SK-N-SH (cell line): ENCODE results near the gene UBE2E2. TPM values are rescaled to one million over a fixed set of nuclear protein-coding genes. Genes with fewer than 3 reads are reported as not detected.

Experiments used
- CTCF ChIA-PET: fragments of 300-600, 350-600 bp; formaldehyde crosslinking; extraction: SDS; loops from one replicate; lab custom pipeline; 2021; lab: Yijun Ruan, JAX
- POLR2A ChIA-PET: fragments of 350-600 bp; sonication (Branson Sonifier 250); formaldehyde crosslinking; extraction: SDS; loops from one replicate; lab custom pipeline; 2020; ENCODE audit warnings: antibody characterized with exemption, inconsistent platforms; lab: Yijun Ruan, JAX
- DNase-seq: peaks from one replicate; pipeline ENCODE4 v3.0.0; 2012
- H2AFZ ChIP-seq: fragments of 200-600 bp; sonication (generic); 2 replicates; pipeline ENCODE4 v1.8.1; 2016; ENCODE audit warnings: antibody characterized with exemption, mild to moderate bottlenecking, low read depth
- H3F3A ChIP-seq: fragments of 200-600 bp; sonication (generic); replicated peaks from 2 replicates; pipeline ENCODE3; 2016; ENCODE audit warnings: antibody characterized with exemption, mild to moderate bottlenecking; ENCODE audit not compliant: insufficient read depth
- H3K27ac ChIP-seq, 2 experiments: fragments of 200-500 bp in 1 of 2; fragments of 200-600 bp in 1 of 2; sonication (Bioruptor generic) in 1 of 2; sonication (generic), shearing (Covaris generic) in 1 of 2; 2 replicates each; pipeline versions ENCODE4 v1.5.1 to v1.6.1; 2014 to 2016; ENCODE audit warnings: low read depth in 2 of 2, inconsistent platforms in 1 of 2, low read length in 1 of 2, mild to moderate bottlenecking in 1 of 2, mixed read lengths in 1 of 2
- H3K27me3 ChIP-seq: fragments of 200-600 bp; sonication (generic), shearing (Covaris generic); 2 replicates; pipeline ENCODE4 v1.6.1; 2016; ENCODE audit warnings: mixed run types; ENCODE audit not compliant: insufficient read depth
- H3K36me3 ChIP-seq, 2 experiments: fragments of 200-500 bp in 1 of 2; fragments of 200-600 bp in 1 of 2; sonication (Bioruptor generic) in 1 of 2; sonication (generic) in 1 of 2; replicated peaks in 1 of 2; 2 replicates each; pipeline versions ENCODE3 to v1.5.1; 2014 to 2016; ENCODE audit warnings: low read length in 1 of 2, mild to moderate bottlenecking in 1 of 2; ENCODE audit not compliant: insufficient read depth in 2 of 2, control insufficient read depth in 1 of 2
- H3K4me1 ChIP-seq, 2 experiments: fragments of 200-500 bp in 1 of 2; fragments of 200-600 bp in 1 of 2; sonication (Bioruptor generic) in 1 of 2; sonication (generic), shearing (Covaris generic) in 1 of 2; 2 replicates each; pipeline versions ENCODE4 v1.5.1 to v1.6.1; 2014 to 2016; ENCODE audit warnings: low read depth in 1 of 2, low read length in 1 of 2, mixed run types in 1 of 2; ENCODE audit not compliant: insufficient read depth in 2 of 2, control insufficient read depth in 1 of 2
- H3K4me2 ChIP-seq: fragments of 200-600 bp; sonication (generic), shearing (Covaris generic); 2 replicates; pipeline ENCODE4 v1.6.1; 2017; ENCODE audit warnings: mixed run types
- H3K4me3 ChIP-seq, 2 experiments: fragments of 200-500 bp in 1 of 2; fragments of 200-600 bp in 1 of 2; sonication (Bioruptor generic) in 1 of 2; sonication (generic), shearing (Covaris generic) in 1 of 2; 2 replicates each; pipeline versions ENCODE4 v1.5.1 to v1.8.1; 2014 to 2016; ENCODE audit warnings: low read depth in 2 of 2, inconsistent platforms in 1 of 2, low read length in 1 of 2, mild to moderate bottlenecking in 1 of 2, mixed read lengths in 1 of 2, moderate library complexity in 1 of 2
- H3K79me2 ChIP-seq: fragments of 200-600 bp; sonication (generic); 2 replicates; pipeline ENCODE4 v1.8.1; 2017; ENCODE audit warnings: mild to moderate bottlenecking; ENCODE audit not compliant: insufficient read depth
- H3K9ac ChIP-seq: fragments of 200-600 bp; sonication (generic); 2 replicates; pipeline ENCODE4 v1.6.1; 2017; ENCODE audit warnings: mixed run types
- H3K9me2 ChIP-seq: fragments of 200-600 bp; sonication (generic); 2 replicates; pipeline ENCODE4 v1.6.1; 2017; ENCODE audit warnings: mixed run types
- H3K9me3 ChIP-seq: fragments of 200-600 bp; sonication (generic); 2 replicates; pipeline ENCODE4 v1.6.1; 2017; ENCODE audit warnings: mixed run types, mild to moderate bottlenecking, moderate library complexity
- H4K20me1 ChIP-seq: fragments of 200-600 bp; sonication (generic); 2 replicates; pipeline ENCODE4 v1.6.1; 2017; ENCODE audit warnings: mild to moderate bottlenecking, mixed run types; ENCODE audit not compliant: insufficient read depth
- ELF1 ChIP-seq: IDR thresholded peaks from 2 replicates; pipeline ENCODE4 v1.4.0; 2012
- EZH2phosphoT487 ChIP-seq: fragments of 200-600 bp; sonication (generic); IDR thresholded peaks from 2 replicates; pipeline ENCODE4 v1.6.1; 2017; ENCODE audit warnings: low read depth, mixed run types, mild to moderate bottlenecking, antibody characterized with exemption, moderate library complexity, borderline replicate concordance
- FOSL2 ChIP-seq: IDR thresholded peaks from 2 replicates; pipeline ENCODE4 v1.4.0; 2012; ENCODE audit warnings: low read depth, mild to moderate bottlenecking, moderate library complexity, borderline replicate concordance
- FOXJ3 ChIP-seq: sonication (generic); formaldehyde crosslinking; IDR thresholded peaks from 2 replicates; pipeline ENCODE4 v1.5.1; 2020; ENCODE audit warnings: mild to moderate bottlenecking, missing genetic modification reagents
- FOXM1 ChIP-seq: IDR thresholded peaks from 2 replicates; pipeline ENCODE4 v1.4.0; 2012; ENCODE audit warnings: low read depth, mild to moderate bottlenecking
- GABPA ChIP-seq: IDR thresholded peaks from 2 replicates; pipeline ENCODE4 v1.4.0; 2012; ENCODE audit warnings: low read depth, mild to moderate bottlenecking
- MEF2A ChIP-seq: IDR thresholded peaks from 2 replicates; pipeline ENCODE4 v1.4.0; 2012; ENCODE audit warnings: low read depth, borderline replicate concordance
- NFIC ChIP-seq: IDR thresholded peaks from 2 replicates; pipeline ENCODE4 v1.4.0; 2012; ENCODE audit warnings: borderline replicate concordance
- NRF1 ChIP-seq: IDR thresholded peaks from 2 replicates; pipeline ENCODE4 v1.6.1; 2012; ENCODE audit warnings: low read depth, mild to moderate bottlenecking, low read length
- RAD21 ChIP-seq: IDR thresholded peaks from 2 replicates; pipeline ENCODE4 v1.6.1; 2012; ENCODE audit warnings: mild to moderate bottlenecking, low read length
- RFX5 ChIP-seq: IDR thresholded peaks from 2 replicates; pipeline ENCODE4 v1.6.1; 2012; ENCODE audit warnings: mild to moderate bottlenecking, improper control_type of control experiment, low read length
- RXRA ChIP-seq: IDR thresholded peaks from 2 replicates; pipeline ENCODE4 v1.4.0; 2012; ENCODE audit warnings: low read depth, mild to moderate bottlenecking, borderline replicate concordance
- TAF1 ChIP-seq: IDR thresholded peaks from 2 replicates; pipeline ENCODE4 v1.6.1; 2012; ENCODE audit warnings: low read depth, mild to moderate bottlenecking, low read length, moderate library complexity, borderline replicate concordance
- TCF12 ChIP-seq: IDR thresholded peaks from 2 replicates; pipeline ENCODE4 v1.4.0; 2012
- TEAD4 ChIP-seq: IDR thresholded peaks from 2 replicates; pipeline ENCODE4 v1.4.0; 2012; ENCODE audit warnings: mild to moderate bottlenecking, borderline replicate concordance; ENCODE audit not compliant: insufficient read depth
- ZBTB33 ChIP-seq: IDR thresholded peaks from 2 replicates; pipeline ENCODE4 v1.4.0; 2012; ENCODE audit warnings: low read depth, borderline replicate concordance
- WGBS: methylation state at CpG from one replicate; pipeline ENCODE4 v1.1.6; 2017; ENCODE audit warnings: low lambda C conversion rate; 5-methylcytosine and 5-hydroxymethylcytosine counted together
- polyA plus RNA-seq, 3 experiments: library from polyadenylated mRNA; depleted of rRNA; stranded (reverse); fragments of >200 nt; gene quantifications; 2 replicates each; pipeline ENCODE4 v1.2.3, GENCODE V29; 2012
- TF ChIP-seq, protein P1 (sequence below): IDR thresholded peaks from 2 replicates; pipeline ENCODE4 v1.4.0; 2012; ENCODE audit warnings: low read depth, borderline replicate concordance
- TF ChIP-seq, protein P2 (sequence below): IDR thresholded peaks from 2 replicates; pipeline ENCODE4; 2012
- TF ChIP-seq, protein P3 (sequence below): fragments of 150-350 bp; IDR thresholded peaks from 2 replicates; pipeline ENCODE4 v1.6.1; 2017; ENCODE audit warnings: antibody characterized with exemption, low read length, low read depth, borderline replicate concordance
- TF ChIP-seq, protein P4 (sequence below): IDR thresholded peaks from 2 replicates; pipeline ENCODE4 v1.4.0; 2012; ENCODE audit warnings: low read depth

The UBE2E2 gene
- polyA plus RNA-seq, 1 of the 3 experiments (the other 2 are of a cell fraction): 46.4 TPM

GRCh38 chr3:23302271-23302670 lies 99.1 kb downstream of the UBE2E2 start:
- H3K9me2 ChIP-seq: no peaks in the 10 kb centered on the region
- H3K9ac ChIP-seq: no peak overlapping the region
- H3K4me1 ChIP-seq: peaks cover 4 to 9% of the 10 kb centered on the region in 2 experiments; a peak in 3 of 4 replicates
- no peaks in the 10 kb centered on the region for H3K36me3 ChIP-seq
- POLR2A ChIA-PET: no interaction called here
- CTCF ChIA-PET: interaction anchor here (0.6 to 0.8 kb wide), 2 partner anchors 18 to 1287 kb away, joined by 3 read pairs; no protein-coding TSS in a partner anchor
- H2AFZ ChIP-seq: no peak overlapping the region
- no peak overlapping the region; a peak in 1 of 4 replicates for H3K27ac ChIP-seq
- H3F3A ChIP-seq: no peaks in the 10 kb centered on the region
- 94% methylated on average over 1 of the region's 1 CpG for WGBS
- no peak overlapping the region for H3K4me2 ChIP-seq
- H3K9me3 ChIP-seq: no peaks in the 10 kb centered on the region
- TF ChIP-seq TCF12 (peak; percentile 10; the same call in 1 of the 2 replicates), RXRA (0 out of 2 replicates have a peak, but pooled peaks have one; percentile 25), TAF1 (no peak), FOXJ3 (no peak), FOSL2 (0 out of 2 replicates have a peak, but pooled peaks have one; percentile 6)
- no peaks in the 10 kb centered on the region for H3K27me3 ChIP-seq
- no peak for DNase-seq
- H3K4me3 ChIP-seq: no peak overlapping the region
- no peaks in the 10 kb centered on the region; the same call in 1 of the 2 replicates for H4K20me1 ChIP-seq
- H3K79me2 ChIP-seq: peaks cover 23% of the 10 kb centered on the region

DNA sequence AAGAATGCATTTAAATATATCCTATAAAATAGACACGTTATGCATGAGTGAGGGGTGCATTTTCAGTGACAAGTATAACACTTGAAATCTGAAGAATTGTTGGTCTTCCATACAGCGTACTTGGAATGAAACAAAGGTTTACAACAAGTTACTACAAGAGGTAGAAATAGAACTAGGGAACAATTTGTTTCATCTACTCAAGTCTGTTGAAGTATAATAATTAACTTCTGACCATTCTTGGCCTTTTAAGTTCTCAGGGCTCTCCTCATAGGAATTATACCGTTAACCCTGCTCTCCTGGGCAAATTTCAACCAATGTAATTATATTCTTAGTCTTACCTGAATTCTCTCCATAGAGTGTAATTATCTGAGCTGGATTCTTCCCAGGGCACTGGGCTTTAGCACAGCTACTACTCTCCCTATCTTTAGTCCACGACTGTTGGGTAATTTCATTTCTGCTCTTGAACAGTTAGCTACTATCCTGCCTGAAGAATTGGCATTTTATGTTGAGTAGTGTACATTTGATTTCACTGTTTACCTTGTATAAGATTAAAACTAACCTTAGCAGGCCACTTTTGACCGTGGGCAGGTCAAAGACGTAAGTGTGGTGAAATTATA lies 100.6 kb downstream of the UBE2E2 start:
- H3K4me1 ChIP-seq: peaks cover 4 to 9% of the 10 kb centered on the region in 2 experiments; a peak in 3 of 4 replicates
- H3K4me3 ChIP-seq: no peak overlapping the region
- no peak overlapping the region for H3K4me2 ChIP-seq
- ChIA-PET POLR2A (no interaction called here), CTCF (no interaction called here)
- 92% methylated on average over 6 of the region's 6 CpGs for WGBS
- no peak overlapping the region for H3K9ac ChIP-seq
- H4K20me1 ChIP-seq: no peaks in the 10 kb centered on the region; the same call in 1 of the 2 replicates
- no peaks in the 10 kb centered on the region for H3K9me3 ChIP-seq
- DNase-seq: no peak
- H3F3A ChIP-seq: no peaks in the 10 kb centered on the region
- no peak overlapping the region for H3K27ac ChIP-seq
- no peak for TF ChIP-seq ZBTB33
- TF ChIP-seq GABPA: no peak
- TF ChIP-seq, protein P1, sequence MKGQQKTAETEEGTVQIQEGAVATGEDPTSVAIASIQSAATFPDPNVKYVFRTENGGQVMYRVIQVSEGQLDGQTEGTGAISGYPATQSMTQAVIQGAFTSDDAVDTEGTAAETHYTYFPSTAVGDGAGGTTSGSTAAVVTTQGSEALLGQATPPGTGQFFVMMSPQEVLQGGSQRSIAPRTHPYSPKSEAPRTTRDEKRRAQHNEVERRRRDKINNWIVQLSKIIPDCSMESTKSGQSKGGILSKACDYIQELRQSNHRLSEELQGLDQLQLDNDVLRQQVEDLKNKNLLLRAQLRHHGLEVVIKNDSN: no peak
- no peak for TF ChIP-seq FOSL2
- no peak for TF ChIP-seq MEF2A
- TF ChIP-seq NRF1: no peak
- no peak for TF ChIP-seq TCF12
- TF ChIP-seq, protein P2, sequence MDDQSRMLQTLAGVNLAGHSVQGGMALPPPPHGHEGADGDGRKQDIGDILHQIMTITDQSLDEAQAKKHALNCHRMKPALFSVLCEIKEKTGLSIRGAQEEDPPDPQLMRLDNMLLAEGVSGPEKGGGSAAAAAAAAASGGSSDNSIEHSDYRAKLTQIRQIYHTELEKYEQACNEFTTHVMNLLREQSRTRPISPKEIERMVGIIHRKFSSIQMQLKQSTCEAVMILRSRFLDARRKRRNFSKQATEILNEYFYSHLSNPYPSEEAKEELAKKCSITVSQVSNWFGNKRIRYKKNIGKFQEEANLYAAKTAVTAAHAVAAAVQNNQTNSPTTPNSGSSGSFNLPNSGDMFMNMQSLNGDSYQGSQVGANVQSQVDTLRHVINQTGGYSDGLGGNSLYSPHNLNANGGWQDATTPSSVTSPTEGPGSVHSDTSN: no peak
- TF ChIP-seq, protein P3, sequence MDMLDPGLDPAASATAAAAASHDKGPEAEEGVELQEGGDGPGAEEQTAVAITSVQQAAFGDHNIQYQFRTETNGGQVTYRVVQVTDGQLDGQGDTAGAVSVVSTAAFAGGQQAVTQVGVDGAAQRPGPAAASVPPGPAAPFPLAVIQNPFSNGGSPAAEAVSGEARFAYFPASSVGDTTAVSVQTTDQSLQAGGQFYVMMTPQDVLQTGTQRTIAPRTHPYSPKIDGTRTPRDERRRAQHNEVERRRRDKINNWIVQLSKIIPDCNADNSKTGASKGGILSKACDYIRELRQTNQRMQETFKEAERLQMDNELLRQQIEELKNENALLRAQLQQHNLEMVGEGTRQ: no peak
- no peak for TF ChIP-seq FOXJ3
- no peak for TF ChIP-seq NFIC
- TF ChIP-seq TAF1: no peak
- TF ChIP-seq FOXM1: no peak
- TF ChIP-seq RAD21: no peak
- TF ChIP-seq, protein P4, sequence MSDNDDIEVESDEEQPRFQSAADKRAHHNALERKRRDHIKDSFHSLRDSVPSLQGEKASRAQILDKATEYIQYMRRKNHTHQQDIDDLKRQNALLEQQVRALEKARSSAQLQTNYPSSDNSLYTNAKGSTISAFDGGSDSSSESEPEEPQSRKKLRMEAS: no peak
- no peak for TF ChIP-seq ELF1
- TF ChIP-seq EZH2phosphoT487: no peak
- no peak for TF ChIP-seq TEAD4
- no peak for TF ChIP-seq RFX5
- no peaks in the 10 kb centered on the region for H3K36me3 ChIP-seq
- no peak overlapping the region for H2AFZ ChIP-seq
- H3K27me3 ChIP-seq: no peaks in the 10 kb centered on the region
- H3K9me2 ChIP-seq: no peaks in the 10 kb centered on the region
- H3K79me2 ChIP-seq: peaks cover 23% of the 10 kb centered on the region
